HG03159 (cell line): ENCODE measurements around the gene TMPRSS15.

ENCODE experiments used
- ATAC-seq: cut with Tn5 transposase; IDR thresholded peaks from one replicate; pipeline ENCODE4 v1.9.1; 2021; ENCODE audit warnings: mild to moderate bottlenecking, moderate library complexity; ENCODE audit not compliant: unreplicated experiment

The TMPRSS15 gene

GRCh38 chr21:18350216-18350615, 53.4 kb downstream of the TMPRSS15 start:
- ATAC-seq, result no peak

- no peak for ATAC-seq
Observed at GRCh38 chr21:18349468-18349867, 54.1 kb downstream of the TMPRSS15 start.

- ATAC-seq, result peak; percentile 68
Observed at GRCh38 chr21:18340387-18340942, 63.1 kb downstream of the TMPRSS15 start.

- no peak for ATAC-seq
Observed at GRCh38 chr21:18335651-18336236, 67.8 kb downstream of the TMPRSS15 start.

GRCh38 chr21:18334066-18334465, 69.5 kb downstream of the TMPRSS15 start:
- no peak for ATAC-seq

GRCh38 chr21:18318156-18318555, 85.4 kb downstream of the TMPRSS15 start:
- no peak for ATAC-seq

GRCh38 chr21:18298228-18298627, 105.4 kb downstream of the TMPRSS15 start:
- ATAC-seq, result no peak

GRCh38 chr21:18294100-18294499, 109.5 kb downstream of the TMPRSS15 start:
- no peak for ATAC-seq

GRCh38 chr21:18289876-18290275, 113.7 kb downstream of the TMPRSS15 start:
- ATAC-seq, result no peak

- ATAC-seq, result no peak
Observed at GRCh38 chr21:18285379-18285778, 118.2 kb downstream of the TMPRSS15 start.

- no peak for ATAC-seq
Observed at GRCh38 chr21:18275781-18276180, 127.8 kb downstream of the TMPRSS15 start.

GRCh38 chr21:18274370-18274769, 129.2 kb downstream of the TMPRSS15 start:
- no peak for ATAC-seq

GRCh38 chr21:18273400-18273799, 130.2 kb downstream of the TMPRSS15 start:
- no peak for ATAC-seq

- ATAC-seq, result no peak
Observed at GRCh38 chr21:18269856-18270255, 133.7 kb downstream of the TMPRSS15 start.

- ATAC-seq, result no peak
Observed at GRCh38 chr21:18268906-18269305, 134.7 kb downstream of the TMPRSS15 start.

GRCh38 chr21:18267496-18267895, 136.1 kb downstream of the TMPRSS15 start:
- ATAC-seq, result no peak

GRCh38 chr21:18265944-18266343, 137.6 kb downstream of the TMPRSS15 start:
- ATAC-seq, result no peak

GRCh38 chr21:18253799-18254198, 149.8 kb downstream of the TMPRSS15 start:
- no peak for ATAC-seq

GRCh38 chr21:18253221-18253620, 150.4 kb downstream of the TMPRSS15 start:
- ATAC-seq, result no peak

- no peak for ATAC-seq
Observed at GRCh38 chr21:18252680-18253079, 150.9 kb downstream of the TMPRSS15 start.

- no peak for ATAC-seq
Observed at GRCh38 chr21:18252256-18252655, 151.3 kb downstream of the TMPRSS15 start.

- ATAC-seq, result no peak
Observed at GRCh38 chr21:18251065-18251464, 152.5 kb downstream of the TMPRSS15 start.

GRCh38 chr21:18249672-18250071, 153.9 kb downstream of the TMPRSS15 start:
- peak; percentile 68 for ATAC-seq
